IMR-90 (cell line): Measurements from ENCODE around the gene CYREN.

ENCODE experiments used
- MAFK ChIP-seq: IDR thresholded peaks from 2 replicates; pipeline ENCODE4 v1.6.1; 2012; ENCODE audit warnings: low read depth, low read length, improper control_type of control experiment
- POLR2A ChIP-seq: IDR thresholded peaks from 2 replicates; pipeline ENCODE4 v1.6.1; 2012; ENCODE audit warnings: mild to moderate bottlenecking, low read depth, low read length
- TF ChIP-seq, protein P1 (sequence below): conservative IDR thresholded peaks from 2 replicates; pipeline ENCODE4 v1.5.1; 2012; ENCODE audit warnings: mild to moderate bottlenecking, low read depth, low read length, improper control_type of control experiment
- TF ChIP-seq, protein P2 (sequence below): fragments of 150-350 bp; IDR thresholded peaks from 2 replicates; pipeline ENCODE4 v1.6.1; 2017; ENCODE audit warnings: mild to moderate bottlenecking, antibody characterized with exemption, low read length, low read depth

DNA sequence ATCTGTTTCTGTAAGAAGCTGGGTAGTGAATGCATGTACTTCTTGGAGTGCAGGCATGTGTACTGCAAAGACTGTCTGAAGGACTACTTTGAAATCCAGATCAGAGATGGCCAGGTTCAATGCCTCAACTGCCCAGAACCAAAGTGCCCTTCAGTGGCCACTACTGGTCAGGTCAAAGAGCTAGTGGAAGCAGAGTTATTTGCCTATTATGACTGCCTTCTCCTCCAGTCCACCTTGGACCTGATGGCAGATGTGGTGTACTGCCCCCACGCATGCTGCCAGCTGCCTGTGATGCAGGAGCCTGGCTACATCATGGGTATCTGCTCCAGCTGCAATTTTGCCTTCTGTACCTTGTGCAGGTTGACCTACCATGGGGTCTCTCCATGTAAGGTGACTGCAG lies 41.6 kb downstream of the CYREN start:
- TF ChIP-seq, protein P1, sequence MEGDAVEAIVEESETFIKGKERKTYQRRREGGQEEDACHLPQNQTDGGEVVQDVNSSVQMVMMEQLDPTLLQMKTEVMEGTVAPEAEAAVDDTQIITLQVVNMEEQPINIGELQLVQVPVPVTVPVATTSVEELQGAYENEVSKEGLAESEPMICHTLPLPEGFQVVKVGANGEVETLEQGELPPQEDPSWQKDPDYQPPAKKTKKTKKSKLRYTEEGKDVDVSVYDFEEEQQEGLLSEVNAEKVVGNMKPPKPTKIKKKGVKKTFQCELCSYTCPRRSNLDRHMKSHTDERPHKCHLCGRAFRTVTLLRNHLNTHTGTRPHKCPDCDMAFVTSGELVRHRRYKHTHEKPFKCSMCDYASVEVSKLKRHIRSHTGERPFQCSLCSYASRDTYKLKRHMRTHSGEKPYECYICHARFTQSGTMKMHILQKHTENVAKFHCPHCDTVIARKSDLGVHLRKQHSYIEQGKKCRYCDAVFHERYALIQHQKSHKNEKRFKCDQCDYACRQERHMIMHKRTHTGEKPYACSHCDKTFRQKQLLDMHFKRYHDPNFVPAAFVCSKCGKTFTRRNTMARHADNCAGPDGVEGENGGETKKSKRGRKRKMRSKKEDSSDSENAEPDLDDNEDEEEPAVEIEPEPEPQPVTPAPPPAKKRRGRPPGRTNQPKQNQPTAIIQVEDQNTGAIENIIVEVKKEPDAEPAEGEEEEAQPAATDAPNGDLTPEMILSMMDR: no peak
- no peak for TF ChIP-seq POLR2A
- TF ChIP-seq, protein P2, sequence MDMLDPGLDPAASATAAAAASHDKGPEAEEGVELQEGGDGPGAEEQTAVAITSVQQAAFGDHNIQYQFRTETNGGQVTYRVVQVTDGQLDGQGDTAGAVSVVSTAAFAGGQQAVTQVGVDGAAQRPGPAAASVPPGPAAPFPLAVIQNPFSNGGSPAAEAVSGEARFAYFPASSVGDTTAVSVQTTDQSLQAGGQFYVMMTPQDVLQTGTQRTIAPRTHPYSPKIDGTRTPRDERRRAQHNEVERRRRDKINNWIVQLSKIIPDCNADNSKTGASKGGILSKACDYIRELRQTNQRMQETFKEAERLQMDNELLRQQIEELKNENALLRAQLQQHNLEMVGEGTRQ: no peak
- no peak for TF ChIP-seq MAFK
